ENCODE measurements around the gene LIPF.
"Not testable (repeated sequence)": the region's sequence is repeated elsewhere in the genome, so short reads cannot be mapped to it uniquely, and the experiment has no call there.

The LIPF gene

GRCh38 chr10:88680958-88681357 lies 16.7 kb downstream of the LIPF start:
- no peak for DNase-seq

- no peak for DNase-seq
Measured at GRCh38 chr10:88682491-88682890, 18.2 kb downstream of the LIPF start.

GRCh38 chr10:88687853-88688467 lies 23.7 kb downstream of the LIPF start:
- DNase-seq = no peak

GRCh38 chr10:88689366-88689765 lies 25.1 kb downstream of the LIPF start:
- no peak for DNase-seq

- no peak for DNase-seq
Measured at GRCh38 chr10:88693392-88694020, 29.3 kb downstream of the LIPF start.

- no peak for DNase-seq
Measured at GRCh38 chr10:88702848-88703597, 38.8 kb downstream of the LIPF start.

GRCh38 chr10:88705958-88706357 lies 41.7 kb downstream of the LIPF start, which contains the start of gene LIPK:
Gene LIPK (plus strand): TSS chr10:88706249. CDS start chr10:88724544, 18,295 bp downstream.
- no peak for DNase-seq

GRCh38 chr10:88707429-88708155 lies 43.4 kb downstream of the LIPF start:
- DNase-seq = no peak

GRCh38 chr10:88709361-88709760 lies 45.1 kb downstream of the LIPF start:
- not testable (repeated sequence) for DNase-seq

GRCh38 chr10:88715517-88715916 lies 51.3 kb downstream of the LIPF start:
- DNase-seq = no peak

- no peak for DNase-seq
Measured at GRCh38 chr10:88721392-88721791, 57.1 kb downstream of the LIPF start.

GRCh38 chr10:88725798-88726197 lies 61.6 kb downstream of the LIPF start:
- DNase-seq = no peak

GRCh38 chr10:88728107-88728763 lies 64.0 kb downstream of the LIPF start:
- DNase-seq = no peak

All from GOT3 (cell line).